NCI-H1105 treated with DMSO at 0.1 percent for 48 hours (cell line): Measurements from ENCODE around the gene NMB.
"Not testable (repeated sequence)": the region's sequence is repeated elsewhere in the genome, so short reads cannot be mapped to it uniquely, and the experiment has no call there.

Source experiments
- DNase-seq: peaks from one replicate; lab custom pipeline; 2025; lab: John Stamatoyannopoulos, UW

The NMB gene, protein sequence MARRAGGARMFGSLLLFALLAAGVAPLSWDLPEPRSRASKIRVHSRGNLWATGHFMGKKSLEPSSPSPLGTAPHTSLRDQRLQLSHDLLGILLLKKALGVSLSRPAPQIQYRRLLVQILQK

DNA sequence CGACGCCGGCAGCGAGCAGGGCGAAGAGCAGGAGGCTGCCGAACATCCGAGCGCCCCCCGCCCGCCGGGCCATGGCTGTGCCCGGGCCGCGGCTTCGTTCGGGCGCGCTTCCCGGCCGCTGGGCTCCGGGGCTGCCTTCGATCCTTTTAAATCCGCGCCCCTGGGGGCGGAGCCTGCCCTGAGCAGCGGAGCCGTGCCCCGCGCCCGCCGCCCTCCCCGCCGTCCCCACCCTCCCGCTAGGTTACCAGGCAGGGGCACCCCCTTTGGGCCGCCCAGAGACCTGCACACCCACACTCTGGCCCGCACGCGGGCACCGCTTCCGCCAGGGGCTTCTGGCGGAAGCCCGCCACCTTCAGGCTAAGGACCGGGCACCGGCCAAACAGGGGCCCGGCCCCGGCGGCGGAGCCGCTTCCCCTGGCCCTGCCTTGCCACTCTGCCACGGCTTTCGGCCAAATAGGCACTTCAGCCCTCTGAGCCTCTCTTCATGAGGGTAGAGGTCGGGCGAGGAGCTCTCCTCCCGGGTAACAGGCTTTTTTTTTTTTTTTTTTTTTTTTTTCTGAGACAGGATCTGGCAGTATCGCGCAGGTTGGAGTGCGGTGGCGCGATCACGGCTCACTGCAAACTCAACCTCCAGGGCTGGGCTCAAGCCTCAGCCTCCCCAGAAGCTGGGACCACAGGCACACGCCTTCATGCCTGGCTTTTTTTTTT lies at the start of gene NMB:
Gene NMB (minus strand): TSS at position 120 of the 708 bp plus-strand sequence. CDS start 47 bp downstream, at position 73.
- DNase-seq: peak; percentile 68

DNA sequence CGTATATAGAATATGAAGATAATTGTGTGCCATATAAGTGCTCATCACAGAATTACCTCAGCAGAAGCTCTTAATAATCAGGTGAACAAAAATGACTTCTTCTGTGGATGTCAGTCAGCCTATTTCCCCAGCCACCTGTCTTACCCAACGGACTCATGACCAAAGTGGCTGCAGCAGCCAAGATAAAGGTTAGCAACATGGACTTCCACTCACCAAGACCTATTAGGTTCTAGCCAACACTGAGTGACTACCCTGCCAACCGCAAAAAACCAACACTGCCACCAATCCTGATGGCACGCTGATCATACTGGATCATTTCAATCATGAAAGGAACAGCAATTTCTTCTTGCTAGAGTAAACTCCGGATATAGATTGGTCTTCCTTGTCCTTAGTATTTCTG lies 45.8 kb upstream of the NMB start:
- no peak for DNase-seq

DNA sequence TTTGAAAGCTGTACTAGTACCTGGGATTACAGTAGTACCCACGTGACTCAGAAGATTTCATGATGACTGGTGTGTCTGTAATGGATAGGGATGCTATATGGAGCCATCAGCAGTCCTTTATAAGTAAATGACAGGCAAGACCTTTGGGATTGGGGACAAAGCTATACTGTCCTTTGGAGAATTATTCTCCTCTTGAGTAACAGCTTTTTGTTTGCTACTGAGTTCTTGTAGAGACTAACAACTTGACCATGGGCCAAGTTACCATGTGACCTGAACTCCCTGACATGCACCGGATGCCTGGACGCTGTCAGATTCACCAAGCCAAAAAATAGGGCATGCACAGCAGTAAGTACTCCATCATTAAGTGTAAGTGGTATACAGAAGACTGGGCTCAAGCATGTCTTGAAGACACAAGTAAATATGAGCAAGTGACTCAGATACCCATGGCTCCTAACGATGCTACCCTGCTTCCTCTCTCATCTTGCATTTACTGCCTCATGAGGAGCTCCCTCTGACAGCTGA lies 45.0 kb upstream of the NMB start:
- DNase-seq: no peak

DNA sequence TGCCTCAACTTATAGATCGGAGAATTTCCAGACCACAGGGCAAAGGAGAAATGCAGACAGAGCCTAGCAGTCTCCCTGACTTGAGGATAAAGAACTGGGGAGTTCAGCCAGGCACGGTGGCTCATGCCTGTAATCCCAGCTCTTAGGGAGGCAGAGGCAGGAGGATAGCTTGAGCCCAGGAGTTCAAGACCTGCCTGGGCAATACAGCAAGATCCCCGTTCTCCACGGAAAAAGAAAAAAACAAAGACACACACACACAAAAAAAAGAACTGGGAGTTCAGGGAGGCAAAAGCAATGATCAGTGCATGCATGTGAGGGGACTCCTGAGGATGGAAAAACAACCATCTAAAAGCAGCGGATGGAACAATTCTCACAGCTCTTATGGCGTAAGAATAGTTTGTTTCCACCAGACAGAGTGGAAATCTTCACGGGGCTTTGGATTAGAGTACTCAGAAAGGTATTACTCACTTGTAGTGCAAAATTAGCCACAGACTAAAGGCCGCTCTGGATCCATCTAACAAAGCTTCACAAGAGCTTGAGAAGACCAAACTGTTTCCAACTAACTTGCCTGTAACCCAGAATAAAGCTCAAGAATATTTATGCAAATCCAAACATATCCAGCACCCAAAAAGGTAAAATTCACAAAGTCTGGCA lies 41.7 kb upstream of the NMB start:
- DNase-seq: no peak

DNA sequence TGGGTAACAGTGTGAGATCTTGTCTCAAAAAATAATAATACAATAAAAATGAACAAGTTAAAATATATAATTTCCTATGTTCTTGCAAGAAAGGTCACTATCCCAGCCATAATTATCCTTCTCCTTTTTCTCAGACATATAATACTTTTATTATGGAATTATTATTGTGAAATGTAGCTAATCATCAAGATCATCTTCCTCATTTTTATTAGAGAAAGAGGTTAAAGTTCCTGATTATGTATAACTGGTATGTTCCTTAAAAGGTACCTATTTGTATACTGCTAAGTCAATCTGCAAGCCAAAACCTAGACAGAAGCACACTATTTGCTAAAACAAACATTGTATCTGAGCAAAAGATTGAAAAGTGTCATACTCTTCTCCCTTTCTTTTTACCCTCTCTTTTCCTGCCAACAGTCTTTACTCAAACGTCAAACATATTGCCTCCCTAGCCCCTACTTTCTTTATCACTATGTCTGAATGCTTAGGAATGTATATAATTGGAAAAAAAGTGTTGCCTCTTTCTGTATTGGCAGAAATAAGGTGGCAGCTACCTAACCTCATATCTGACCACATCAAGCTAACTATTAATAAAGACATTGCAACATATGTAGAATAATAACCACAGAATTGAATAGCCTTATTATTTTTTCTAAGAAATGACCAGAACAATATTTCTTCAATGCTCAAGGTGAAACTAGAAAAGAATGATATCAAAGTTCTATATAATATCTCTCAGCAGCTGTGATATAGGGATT lies 39.4 kb upstream of the NMB start:
- DNase-seq: no peak

DNA sequence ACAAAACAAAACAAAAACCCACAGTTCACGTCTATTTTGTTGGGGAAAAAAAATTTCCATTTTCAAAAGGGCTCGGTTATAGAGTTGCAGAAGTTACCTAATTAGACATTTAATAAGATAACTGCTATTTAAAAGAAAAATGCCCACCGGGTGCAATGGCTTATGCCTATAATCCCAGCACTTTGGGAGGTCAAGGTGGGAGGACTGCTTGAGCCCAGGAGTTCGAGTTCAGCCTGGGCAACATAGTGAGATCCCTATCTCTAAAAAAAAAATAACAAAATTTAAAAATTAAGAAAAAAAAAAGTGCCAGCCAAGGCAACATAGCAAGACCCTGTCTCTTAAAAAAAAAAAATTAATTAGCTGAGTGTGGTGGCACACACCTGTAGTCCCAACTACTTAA lies 38.8 kb upstream of the NMB start:
- no peak for DNase-seq

DNA sequence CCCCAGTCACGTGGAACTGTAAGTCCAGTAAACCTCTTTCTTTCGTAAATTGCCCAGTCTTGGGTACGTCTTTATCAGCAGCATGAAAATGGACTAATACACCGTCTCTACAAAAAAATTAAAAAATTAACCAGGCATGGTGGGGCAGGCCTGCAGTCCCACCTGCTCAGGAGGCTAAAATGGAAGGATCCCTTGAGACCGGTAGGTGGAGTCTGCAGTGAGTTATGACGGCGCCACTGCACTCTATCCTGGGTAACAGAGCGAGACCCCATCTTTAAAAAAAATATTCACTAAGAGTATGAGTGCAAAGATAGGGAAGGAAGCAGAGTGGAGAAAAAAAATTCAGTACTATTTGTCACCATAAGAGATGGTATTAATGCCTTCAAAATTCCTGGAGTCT lies 32.3 kb upstream of the NMB start:
- DNase-seq: no peak

DNA sequence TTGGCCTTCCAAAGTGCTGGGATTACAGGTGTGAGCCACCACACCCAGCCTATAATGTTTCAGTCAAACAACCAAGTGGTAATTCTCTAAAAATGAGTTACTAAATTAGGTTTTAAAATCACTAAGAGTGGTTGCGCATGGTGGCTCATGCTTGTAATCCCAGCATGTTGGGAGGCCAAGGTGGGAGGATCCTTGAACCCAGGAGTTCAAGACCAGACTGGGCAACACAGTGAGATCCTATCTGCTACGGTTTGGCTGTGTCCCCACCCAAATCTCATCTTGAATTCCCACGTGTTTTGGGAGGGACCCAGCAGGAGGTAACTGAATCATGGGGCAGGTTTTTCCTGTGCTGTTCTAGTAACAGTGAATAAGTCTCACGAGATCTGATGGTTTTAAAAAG lies 31.9 kb upstream of the NMB start:
- no peak for DNase-seq

DNA sequence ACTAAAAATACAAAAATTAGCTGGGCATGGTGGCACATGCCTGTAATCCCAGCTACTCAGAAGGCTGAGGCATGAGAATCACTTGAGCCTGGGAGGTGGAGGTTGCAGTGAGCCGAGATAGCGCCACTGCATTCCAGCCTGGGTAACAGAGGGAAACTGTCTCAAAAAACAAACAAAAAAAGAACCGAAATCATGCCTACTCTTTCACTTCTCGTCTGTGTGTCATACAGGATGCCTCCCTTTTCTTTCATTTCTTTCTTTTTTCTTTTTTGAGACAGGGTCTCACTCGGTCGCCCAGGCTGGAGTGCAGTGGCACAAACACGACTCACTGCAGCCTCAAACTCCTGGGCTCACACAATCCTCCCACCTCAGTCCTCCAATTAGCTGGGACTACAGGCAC lies 28.4 kb upstream of the NMB start:
- not testable (repeated sequence) for DNase-seq

DNA sequence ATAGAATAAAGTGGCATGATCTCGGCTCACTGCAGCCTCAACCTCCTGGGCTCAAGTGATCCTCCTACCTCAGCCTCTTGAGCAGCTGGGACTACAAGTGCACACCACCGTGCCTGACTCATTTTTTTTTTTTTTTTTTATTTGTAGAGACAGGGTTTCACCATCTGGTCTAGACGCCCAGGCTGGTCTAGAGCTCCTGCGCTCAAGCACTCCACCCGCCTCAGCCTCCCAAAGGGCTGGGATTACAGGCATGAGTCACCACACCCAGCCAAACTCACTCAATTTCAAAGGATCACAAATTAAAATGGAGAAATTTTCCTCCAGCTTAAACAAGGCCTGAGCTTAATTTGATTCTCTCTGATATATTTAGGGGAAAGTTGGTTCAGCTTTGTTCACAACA lies 27.3 kb upstream of the NMB start:
- no peak for DNase-seq

DNA sequence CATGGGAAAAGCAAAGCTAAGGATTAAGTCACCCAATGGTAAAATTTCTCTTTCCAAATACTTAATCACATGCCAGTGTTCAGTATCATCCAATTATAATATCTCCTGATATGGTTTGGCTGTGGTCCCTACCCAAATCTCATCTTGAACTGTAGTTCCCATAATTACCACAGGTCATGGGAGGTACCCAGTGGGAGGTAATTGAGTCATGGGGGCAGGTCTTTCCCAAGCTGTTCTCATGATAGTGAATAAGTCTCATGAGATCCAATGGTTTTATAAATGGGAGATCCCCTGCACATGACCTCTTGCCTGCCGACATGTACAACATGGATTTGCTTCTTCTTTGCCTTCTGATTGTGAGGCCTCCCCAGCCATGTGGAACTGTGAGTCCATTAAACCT lies 26.1 kb upstream of the NMB start:
- no peak for DNase-seq

DNA sequence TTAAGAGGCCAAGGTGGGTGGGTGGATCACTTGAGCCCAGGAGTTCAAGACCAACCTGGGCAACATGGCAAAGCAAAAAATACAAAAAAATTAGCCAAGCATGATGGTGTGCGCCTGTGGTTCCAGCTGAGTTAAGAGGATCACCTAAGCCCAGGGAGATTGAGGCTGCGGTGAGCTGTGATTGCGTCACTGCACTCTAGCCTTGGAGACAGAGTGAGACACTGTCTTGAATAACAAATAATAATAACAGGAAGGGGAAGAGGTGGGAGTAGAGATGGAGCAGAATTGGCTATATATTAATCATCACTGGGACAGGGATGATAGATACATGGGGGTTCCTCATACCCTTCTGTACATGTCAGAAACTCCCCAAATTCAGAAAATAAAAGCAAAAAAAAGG lies 23.8 kb upstream of the NMB start:
- DNase-seq: no peak

DNA sequence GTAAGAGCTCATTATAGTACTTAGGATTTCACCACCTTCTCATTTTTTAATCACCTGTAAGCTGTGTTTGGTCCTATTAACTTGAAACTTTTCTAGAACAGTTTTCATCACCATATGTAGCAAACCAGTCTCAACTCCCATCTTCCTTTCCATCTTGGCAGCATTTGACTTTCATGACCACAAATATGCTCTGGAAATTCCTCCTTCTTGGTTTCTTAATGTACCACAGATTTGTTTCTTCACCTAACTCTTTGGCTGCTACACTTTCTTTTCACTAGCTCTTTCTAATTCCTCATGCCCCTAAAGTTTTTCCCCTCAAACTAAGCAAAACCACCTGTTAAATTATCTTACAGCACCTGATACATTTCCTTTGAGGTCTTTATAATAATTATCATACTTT lies 13.2 kb upstream of the NMB start:
- no peak for DNase-seq

DNA sequence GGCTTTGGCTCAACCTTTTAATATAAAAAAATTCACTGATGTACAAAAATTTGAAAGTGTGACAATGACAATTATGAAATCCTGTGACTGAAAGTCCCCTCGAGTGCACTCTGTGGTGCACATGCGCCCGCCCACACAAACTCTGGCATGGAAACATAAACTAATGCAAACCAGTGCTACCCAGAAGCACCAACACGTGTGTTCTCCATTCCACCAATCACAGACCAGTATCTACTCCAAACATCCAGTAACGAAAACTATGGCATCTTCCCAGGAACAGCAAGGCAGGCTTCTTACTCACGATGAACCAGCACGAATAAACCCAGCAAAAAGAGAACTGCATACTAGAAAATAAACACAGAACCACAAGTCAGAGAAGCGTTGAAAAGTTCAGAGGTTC lies 11.7 kb upstream of the NMB start:
- no peak for DNase-seq

DNA sequence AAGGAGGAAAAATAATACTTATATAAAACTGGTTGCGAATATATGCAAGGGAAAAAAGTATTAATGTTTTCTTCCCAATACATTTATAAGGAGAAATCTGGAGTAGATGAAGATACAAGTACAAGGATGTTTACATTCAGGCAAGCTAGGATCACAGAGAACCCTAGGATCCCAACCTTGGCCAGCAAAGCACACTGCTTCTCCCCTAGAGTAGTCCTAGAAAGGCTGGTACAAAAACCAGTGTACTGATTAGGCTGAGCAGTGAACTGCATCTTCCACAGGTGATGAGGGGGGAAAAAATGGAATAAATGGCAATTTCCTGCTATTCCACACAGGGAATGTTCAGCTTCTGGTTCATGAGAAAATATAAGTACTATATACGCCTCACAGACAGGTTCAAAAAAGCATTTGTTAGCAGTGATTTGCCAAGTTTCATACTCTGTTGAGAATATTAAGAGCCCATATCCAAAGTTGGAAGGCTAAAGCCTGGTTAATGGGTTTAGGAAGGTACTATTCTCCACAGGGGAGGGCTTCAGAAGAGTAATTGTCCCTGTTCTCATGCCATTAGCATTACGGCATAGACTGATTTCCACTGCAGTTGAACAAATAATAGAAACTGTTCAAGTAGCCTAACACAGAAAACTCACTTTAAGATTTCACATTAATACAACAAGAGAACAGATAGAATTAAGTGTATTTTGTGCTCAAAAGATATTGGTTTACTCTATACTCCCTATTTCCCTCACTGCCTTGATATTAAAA lies 10.4 kb upstream of the NMB start:
- DNase-seq: no peak

DNA sequence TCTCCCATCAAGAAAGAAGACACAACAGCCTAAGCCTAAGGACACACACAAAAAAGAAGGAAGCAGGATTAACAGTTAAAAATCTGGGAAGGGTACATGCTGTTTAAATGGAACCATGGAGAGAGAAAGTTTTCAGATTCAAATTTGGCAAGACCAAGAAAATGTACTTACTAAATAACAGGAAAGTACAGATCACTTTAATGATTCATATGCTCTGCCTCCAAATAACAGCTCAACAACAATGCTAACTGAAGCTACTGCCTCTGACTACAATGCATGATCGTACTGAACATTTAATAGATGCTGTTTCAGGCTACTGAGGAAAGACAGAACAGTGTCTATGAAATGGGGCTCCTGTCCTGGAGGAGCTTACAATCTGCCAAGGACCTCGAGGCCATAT lies 8.4 kb upstream of the NMB start:
- no peak for DNase-seq

DNA sequence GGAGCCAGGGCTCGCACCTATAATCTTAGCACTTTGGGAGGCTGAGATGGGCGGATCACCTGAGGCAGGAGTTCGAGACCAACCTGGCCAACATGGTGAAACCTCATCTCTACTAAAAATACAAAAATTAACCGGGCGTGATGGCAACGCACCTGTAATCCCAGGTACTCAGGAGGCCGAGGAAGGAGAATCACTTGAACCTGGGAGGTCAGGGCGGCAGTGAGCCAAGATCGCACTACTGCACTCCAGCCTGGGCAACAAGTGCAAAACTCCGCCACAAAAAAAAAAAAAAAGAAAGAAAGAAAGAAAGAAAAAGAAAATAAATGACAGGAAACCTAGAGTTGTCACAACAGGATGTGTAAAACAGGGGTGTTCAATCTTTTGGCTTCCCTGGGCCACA lies 3.0 kb upstream of the NMB start:
- DNase-seq: no peak

DNA sequence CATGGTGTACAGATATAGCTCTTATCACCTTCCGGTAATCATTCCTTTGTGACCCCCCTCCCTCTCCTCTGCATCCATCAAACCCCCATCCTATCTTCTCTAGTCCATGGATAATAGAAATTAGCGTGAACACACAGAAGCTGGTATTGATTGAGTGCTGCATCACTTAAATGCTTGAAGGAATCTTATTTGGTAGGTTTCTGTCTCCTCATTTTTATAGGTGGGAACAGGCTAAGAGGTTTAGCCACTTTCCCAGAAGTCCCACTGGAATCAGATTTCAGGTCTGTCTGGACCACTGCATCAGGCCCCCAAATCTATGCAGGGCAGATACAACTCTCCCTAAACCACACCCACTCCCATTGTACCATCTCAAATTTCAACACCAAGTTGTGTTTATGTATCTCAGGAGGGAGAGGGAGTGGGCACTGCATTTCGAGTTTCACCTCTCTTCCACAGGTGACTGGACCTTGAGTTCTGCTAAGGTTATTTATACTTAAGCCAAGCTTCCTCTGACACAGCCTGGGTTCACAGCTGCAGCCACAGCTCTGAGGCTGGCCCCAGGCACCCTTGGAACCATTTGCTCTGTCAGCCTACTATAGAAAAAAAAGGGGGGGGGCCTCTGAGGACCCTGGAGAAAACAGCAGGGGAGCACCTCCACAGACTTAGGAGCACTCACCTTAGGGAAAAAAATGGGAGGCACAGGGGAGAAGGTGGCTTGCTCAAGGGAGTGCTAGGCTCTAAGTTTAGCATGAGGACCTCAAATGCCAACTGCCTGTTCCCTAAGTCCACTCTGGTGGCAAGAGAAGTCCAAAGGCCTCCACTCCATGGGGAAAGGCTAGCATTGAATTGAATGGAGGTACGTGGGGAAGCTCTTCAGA lies 2.1 kb upstream of the NMB start:
- no peak for DNase-seq

DNA sequence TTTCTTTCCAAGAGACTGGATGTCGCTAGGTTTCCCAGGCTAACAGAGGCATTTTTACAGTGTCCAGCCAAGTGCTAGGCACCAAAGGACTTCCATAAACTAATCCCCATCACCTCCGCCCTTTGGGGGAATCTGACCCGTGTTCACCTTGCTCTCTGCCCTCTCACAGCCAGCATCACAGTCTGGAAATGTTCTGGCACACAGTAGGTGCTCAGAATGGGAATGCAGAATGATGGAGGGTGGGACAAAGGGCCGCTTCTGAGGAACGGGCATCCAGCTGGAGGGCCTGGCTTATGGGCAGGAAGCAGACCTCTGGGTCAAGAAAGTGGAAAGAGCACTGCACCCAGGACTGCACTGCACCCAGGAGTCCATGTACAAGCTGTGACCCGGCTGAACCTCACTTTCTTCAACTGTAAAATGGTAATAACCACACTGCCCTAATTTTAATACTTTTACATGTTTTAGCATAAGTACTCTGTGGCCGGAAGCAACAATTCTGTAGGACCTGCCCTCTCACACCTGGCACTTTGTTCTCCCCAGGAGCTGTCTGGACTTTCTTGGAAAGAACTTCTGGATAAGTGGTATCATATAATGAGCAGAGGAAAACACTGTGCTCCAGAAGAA lies 901 bp upstream of the NMB start:
- no peak for DNase-seq

DNA sequence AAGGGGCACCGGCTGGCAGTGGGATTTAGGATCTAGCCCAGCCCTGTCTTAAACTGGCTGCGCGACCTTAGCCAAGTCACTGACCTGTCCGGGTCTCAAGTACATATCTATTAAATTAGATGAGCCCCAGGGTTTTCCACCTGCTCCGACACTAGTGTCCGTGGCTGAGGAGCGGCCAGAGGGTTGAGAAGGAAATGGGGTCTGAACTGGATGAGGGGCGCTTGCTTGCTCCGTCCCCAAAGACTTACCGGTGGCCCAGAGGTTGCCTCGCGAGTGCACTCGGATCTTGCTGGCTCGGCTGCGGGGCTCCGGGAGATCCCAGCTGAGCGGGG lies 285 bp downstream of the NMB start:
- no peak for DNase-seq

DNA sequence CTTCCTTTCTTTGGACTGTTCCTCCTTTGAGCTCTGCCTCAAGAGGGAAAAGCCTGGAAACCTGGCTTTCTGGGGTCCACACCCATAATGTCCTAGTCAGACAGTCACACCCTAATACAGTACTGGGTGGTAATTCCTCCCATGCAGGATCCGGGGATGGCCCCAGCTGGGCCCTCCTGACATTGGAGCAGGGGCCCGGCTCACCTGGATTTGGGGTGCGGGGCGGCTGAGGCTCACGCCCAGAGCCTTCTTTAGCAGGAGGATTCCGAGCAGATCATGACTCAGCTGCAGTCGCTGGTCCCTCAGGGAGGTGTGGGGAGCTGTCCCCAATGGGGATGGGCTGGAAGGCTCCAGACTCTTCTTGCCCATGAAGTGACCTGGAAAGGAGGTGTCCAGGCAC lies 1.0 kb downstream of the NMB start:
- no peak for DNase-seq
